ENCODE data around the gene CSRP1.
"Not testable (repeated sequence)": the region's sequence is repeated elsewhere in the genome, so short reads cannot be mapped to it uniquely, and the experiment has no call there.

Gene CSRP1

GRCh38 chr1:201497935-201498509 is 8.9 kb downstream of the CSRP1 start:
- no peak for DNase-seq (ENCODE audit: low spot score)

GRCh38 chr1:201496296-201496690 is 10.6 kb downstream of the CSRP1 start:
- DNase-seq (ENCODE audit: low spot score), result no peak

DNA sequence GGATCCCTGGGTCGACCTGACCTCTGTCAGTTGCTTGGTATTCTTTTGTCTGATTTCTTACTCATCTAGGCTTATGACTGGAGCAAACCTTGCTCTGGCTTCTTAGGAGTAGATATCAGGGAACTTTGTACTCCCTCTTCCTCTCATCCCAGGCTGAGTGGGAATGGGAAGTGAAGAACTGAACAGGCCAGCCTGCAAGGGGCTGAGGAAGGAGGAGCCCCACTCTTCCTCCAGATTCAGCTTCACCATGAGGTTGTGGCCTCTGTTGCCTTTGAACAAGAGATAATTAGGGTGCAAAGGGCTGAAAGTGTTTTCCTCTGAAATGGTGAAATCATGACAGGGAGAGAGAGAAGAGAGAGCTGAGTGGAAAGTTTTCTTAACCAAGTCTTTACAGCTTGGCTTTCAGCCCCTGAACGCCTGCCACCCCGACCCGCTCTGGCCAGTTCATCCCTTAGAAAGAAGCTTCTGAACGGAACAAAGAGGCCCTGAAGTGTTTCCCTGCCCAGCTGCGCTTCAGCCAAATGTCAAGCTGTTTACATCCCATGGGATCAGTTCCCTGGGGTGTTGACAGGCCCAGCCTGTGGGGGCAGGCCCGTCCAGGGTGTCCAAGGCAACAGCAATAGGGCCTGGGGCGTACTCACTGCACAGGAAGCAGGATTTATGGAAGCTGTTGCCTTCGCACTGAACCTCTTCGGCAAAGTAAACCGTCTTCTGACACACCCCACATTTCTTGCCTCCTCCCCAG is 11.2 kb downstream of the CSRP1 start:
- DNase-seq (ENCODE audit: low spot score), result no peak

- no peak for DNase-seq (ENCODE audit: low spot score)
Observed at GRCh38 chr1:201493757-201494617, 12.9 kb downstream of the CSRP1 start.

DNA sequence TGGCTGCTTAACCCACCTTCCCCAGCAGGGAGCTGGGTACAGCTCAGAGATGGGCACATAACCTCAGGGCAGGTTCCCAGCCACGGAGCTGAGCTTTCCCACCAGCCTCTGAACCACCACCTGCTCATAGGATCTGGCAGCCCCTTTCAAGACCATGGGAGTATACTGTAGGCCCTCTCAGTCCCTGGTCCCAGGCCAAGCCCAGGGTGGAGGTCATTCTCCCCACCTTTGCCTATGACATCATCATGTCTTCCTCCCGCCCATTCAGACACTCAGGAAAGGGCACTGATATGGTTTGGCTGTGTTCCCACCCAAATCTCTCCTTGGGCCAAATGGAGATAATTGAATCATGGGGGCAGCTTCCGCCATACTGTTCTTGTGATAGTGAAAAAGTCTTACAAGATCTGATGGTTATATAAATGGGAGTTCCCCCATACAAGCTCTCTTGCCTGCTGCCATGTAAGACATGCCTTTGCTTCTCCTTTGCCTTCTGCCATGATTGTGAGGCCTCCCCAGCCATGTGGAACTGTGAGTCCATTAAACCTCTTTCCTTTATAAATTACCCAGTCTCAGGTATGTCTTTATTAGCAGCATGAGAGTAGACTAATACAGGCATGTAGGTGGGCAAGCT is 13.8 kb downstream of the CSRP1 start:
- DNase-seq (ENCODE audit: low spot score), result not testable (repeated sequence)

DNA sequence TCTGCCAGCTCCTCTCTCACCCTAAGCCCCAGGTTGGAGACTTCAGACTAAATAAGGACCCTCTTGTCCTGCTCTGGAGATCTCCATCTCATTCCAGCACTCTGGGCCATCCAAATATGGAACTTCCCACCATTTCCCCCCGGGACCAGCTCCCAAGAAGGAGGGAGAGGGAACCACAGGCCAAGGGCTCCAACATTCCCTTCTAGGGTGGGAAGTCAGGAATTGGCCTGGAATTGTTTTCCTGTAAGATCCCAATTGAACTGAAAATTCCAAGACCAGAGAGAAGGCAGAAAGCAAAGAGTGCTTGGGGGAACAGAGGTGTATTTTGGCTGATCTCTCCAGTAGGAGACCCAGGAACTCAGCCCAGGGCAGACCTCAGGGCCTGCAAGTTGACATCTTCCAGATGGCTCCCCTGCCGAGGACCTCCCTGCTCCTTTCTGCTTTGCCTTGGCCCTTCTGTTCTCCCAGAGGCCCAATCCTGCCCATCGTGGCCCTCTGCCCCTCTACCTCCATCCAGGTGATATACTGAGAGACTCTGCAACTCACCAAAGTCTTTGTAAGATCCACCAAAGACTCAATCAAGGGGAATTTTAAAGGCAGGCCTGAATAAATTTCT is 14.9 kb downstream of the CSRP1 start:
- no peak for DNase-seq (ENCODE audit: low spot score)

GRCh38 chr1:201490708-201491131 is 16.2 kb downstream of the CSRP1 start:
- DNase-seq (ENCODE audit: low spot score), result no peak

DNA sequence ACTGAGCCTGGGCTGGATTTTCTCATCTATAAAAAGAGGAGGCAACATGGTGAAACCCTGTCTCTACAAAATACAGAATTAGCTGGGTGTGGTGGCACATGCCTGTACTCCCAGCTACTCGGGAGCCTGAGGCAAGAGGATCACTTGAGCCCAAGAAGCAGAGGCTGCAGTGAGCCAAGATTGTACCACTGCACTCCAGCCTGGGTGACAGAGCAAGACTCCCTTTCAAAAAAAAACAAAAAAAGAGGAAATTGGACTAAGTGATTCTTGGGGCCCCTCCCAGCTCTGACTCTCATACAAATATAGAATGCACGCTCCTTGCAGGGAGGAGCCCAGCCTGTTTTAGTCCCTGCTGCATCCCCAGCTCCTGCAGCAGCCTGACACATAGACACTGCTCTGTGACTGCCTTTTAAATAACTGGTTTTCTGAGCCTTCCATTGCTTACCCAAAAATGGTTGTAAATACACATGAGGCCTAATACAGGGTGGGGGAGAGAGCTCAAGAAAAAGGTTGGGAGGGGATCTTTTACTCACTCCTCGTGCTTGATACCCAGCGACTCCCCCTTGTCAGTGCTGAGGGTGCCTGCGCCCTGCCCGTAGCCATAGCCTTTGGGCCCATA is 17.2 kb downstream of the CSRP1 start:
- no peak for DNase-seq (ENCODE audit: low spot score)

DNA sequence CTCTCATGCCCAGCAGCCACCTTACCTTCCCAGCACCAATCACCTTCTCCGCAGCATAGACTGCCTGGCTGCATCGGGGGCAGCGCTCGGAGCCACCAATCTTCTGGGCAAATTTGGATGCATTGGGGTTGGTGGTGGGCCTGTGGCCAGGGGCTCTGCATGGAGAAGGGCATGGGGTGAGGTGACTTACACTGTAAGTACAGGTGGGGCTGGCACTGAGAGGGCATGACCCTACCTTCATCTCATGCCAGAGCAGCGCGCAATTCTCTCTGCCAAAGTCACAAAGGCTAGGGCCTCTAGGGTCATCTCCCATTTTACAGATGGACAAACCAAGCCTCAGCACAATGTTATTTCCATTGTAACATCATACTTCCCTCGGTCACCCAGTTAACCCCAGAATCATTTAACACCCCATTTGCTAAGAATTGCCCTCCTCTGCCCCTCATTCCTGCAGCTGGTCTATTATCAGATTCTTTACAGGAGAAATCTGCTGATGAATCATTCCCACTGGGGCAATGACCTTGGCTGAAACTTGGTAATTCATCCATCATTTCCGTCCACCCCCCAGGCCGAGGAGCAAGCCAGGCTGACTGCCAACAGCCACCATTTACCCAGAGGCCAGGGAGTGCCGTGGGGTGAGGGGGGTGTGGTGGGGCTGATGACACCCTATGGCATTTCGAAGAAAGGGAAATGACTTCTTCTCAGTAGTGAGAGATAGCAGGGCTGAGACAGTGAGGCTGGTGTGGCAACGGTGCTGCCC is 17.9 kb downstream of the CSRP1 start:
- DNase-seq (ENCODE audit: low spot score), result no peak

GRCh38 chr1:201487742-201488141 is 19.2 kb downstream of the CSRP1 start:
- no peak for DNase-seq (ENCODE audit: low spot score)

DNA sequence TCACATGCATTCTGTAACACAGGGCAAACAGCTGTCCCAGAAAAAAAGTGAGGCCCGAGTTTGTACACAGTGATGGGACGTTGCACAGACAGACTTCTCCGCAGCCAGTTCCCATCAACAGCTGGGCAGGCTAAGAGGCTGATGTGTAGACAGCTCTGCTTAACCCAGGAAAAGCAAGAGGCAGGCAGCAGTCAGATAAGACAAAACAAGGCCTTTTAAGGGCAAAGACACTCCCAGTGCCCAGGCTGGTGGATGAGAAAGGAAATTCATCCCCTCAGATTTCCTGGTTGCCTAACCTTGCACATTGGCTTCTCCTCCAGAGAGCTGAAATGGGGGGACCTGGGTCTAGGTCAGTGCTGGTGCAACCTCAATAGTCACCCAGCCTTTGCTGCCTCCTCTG is 20.7 kb downstream of the CSRP1 start:
- DNase-seq (ENCODE audit: low spot score), result no peak

GRCh38 chr1:201485184-201485774 is 21.6 kb downstream of the CSRP1 start:
- no peak for DNase-seq (ENCODE audit: low spot score)

DNA sequence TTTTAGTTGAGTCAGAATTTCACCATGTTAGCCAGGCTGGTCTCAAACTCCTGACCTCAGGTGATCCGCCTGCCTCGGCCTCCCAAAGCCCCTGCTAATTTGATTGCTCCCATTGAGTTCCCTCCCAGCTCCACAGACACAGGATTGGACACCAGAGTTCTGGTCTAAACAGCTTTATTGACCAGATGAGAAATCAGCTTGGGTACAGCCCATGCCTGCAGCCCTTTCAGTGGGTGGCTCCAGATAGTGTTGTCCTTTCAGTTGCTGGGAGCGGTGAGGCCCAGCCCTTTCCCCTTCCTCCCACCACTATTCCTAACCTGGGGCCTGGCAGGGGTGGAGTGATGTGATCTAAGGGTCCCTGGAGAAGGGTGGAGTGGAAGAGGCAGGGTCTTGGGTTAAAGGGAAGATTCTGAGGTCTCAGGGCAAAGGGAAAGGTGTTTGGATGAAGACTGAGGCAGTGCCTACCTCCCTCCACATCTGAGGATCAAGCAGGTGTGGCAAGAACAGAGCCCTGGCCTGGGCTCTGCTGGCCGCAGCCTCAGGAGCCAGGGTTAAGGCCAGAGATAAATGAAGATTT is 23.5 kb downstream of the CSRP1 start:
- DNase-seq (ENCODE audit: low spot score), result no peak

- no peak for DNase-seq (ENCODE audit: low spot score)
Observed at GRCh38 chr1:201482755-201483154, 24.2 kb downstream of the CSRP1 start.

- DNase-seq (ENCODE audit: low spot score), result peak; percentile 90
Observed at GRCh38 chr1:201481761-201482493, 25.0 kb downstream of the CSRP1 start.

DNA sequence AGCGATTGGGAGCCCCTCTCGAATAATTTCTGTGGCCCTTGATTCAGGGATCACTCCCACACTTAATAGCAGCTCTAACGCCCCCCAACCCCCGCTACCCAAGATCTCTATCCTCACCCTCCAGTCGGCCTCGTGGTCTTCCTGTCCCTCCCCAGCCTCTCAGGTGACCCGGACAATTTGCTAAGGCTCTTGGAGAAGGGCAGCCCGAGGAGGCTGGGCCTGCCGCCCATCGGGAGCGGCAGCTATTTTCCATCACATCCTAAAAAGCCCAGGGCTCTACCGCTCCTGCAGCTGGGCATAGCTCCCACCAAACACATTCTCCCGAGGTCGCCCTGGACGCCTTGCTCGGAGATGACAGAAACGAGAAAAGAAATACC is 25.9 kb downstream of the CSRP1 start:
- DNase-seq (ENCODE audit: low spot score), result no peak

GRCh38 chr1:201480231-201481003 is 26.5 kb downstream of the CSRP1 start:
- DNase-seq (ENCODE audit: low spot score), result peak; percentile 83

GRCh38 chr1:201479201-201479730 is 27.7 kb downstream of the CSRP1 start:
- DNase-seq (ENCODE audit: low spot score), result no peak
